GM23338 (cell line): ENCODE data around the gene CAPN8. TPM values are rescaled to one million over a fixed set of nuclear protein-coding genes. Genes with fewer than 3 reads are reported as not detected.

ENCODE experiments used
- ATAC-seq: fragments of 200-7000 bp; cut with Tn5 transposase; 3 replicates; pipeline ENCODE4 v1.9.1; 2020
- DNase-seq: peaks from one replicate; pipeline ENCODE4 v3.0.0-alpha.2; 2015; ENCODE audit warnings: low spot score
- H2AFZ ChIP-seq: fragments of 200-600 bp; sonication (generic); 2 replicates; pipeline ENCODE4 v1.8.0; 2016; ENCODE audit warnings: antibody characterized with exemption, mild to moderate bottlenecking, moderate library complexity
- H3F3A ChIP-seq: fragments of 200-600 bp; sonication (generic); replicated peaks from 2 replicates; pipeline ENCODE4 v1.8.0; 2017; ENCODE audit warnings: antibody characterized with exemption, mixed run types, low read depth
- H3K27ac ChIP-seq: fragments of 200-600 bp; sonication (generic); 2 replicates; pipeline ENCODE4 v1.6.1; 2016; ENCODE audit warnings: low read depth
- H3K27me3 ChIP-seq: fragments of 200-600 bp; sonication (generic); 2 replicates; pipeline ENCODE4 v1.8.0; 2016; ENCODE audit warnings: mild to moderate bottlenecking, mixed run types, moderate library complexity; ENCODE audit not compliant: insufficient read depth
- H3K36me3 ChIP-seq: fragments of 200-600 bp; sonication (generic); 2 replicates; pipeline ENCODE4 v1.8.0; 2016; ENCODE audit warnings: mild to moderate bottlenecking; ENCODE audit not compliant: insufficient read depth
- H3K4me1 ChIP-seq: fragments of 200-600 bp; sonication (generic); 2 replicates; pipeline ENCODE4 v1.8.0; 2016; ENCODE audit warnings: mild to moderate bottlenecking, moderate library complexity; ENCODE audit not compliant: insufficient read depth
- H3K4me2 ChIP-seq: fragments of 200-600 bp; sonication (generic); 2 replicates; pipeline ENCODE4 v1.7.1; 2017; ENCODE audit warnings: mixed run types
- H3K4me3 ChIP-seq: fragments of 200-600 bp; sonication (generic); 2 replicates; pipeline ENCODE4 v1.6.1; 2016; ENCODE audit warnings: mixed run types
- H3K79me2 ChIP-seq: fragments of 200-600 bp; sonication (generic); replicated peaks from 2 replicates; pipeline ENCODE4 v1.8.0; 2017; ENCODE audit warnings: mild to moderate bottlenecking; ENCODE audit not compliant: insufficient read depth
- H3K9me2 ChIP-seq: fragments of 200-600 bp; sonication (generic); 2 replicates; pipeline ENCODE4 v1.8.0; 2017; ENCODE audit not compliant: insufficient read depth
- H4K20me1 ChIP-seq: fragments of 200-600 bp; sonication (generic); replicated peaks from 2 replicates; pipeline ENCODE4 v1.8.0; 2017; ENCODE audit warnings: mild to moderate bottlenecking; ENCODE audit not compliant: insufficient read depth
- H3K27ac Mint-ChIP-seq: 2 replicates; pipeline ENCODE4 v1.8.0; 2020; ENCODE audit warnings: inconsistent platforms, mild to moderate bottlenecking, moderate library complexity, mixed read lengths
- H3K27me3 Mint-ChIP-seq: 3 replicates; pipeline ENCODE4 v1.8.0; 2022; ENCODE audit warnings: low read depth, mild to moderate bottlenecking, moderate library complexity, mixed read lengths, inconsistent platforms; ENCODE audit not compliant: insufficient read depth, poor library complexity
- H3K36me3 Mint-ChIP-seq: 3 replicates; pipeline ENCODE4 v1.8.0; 2021; ENCODE audit warnings: low read depth, mild to moderate bottlenecking, inconsistent platforms, moderate library complexity, mixed read lengths
- H3K4me1 Mint-ChIP-seq: 3 replicates; pipeline ENCODE4 v1.8.0; 2020; ENCODE audit warnings: mild to moderate bottlenecking, inconsistent platforms, mixed read lengths
- H3K4me3 Mint-ChIP-seq: 3 replicates; pipeline ENCODE4 v1.8.0; 2021; ENCODE audit warnings: moderate library complexity, mild to moderate bottlenecking, inconsistent platforms, mixed read lengths
- H3K9me3 Mint-ChIP-seq: 3 replicates; pipeline ENCODE4 v1.8.0; 2020; ENCODE audit warnings: moderate library complexity, mild to moderate bottlenecking, inconsistent platforms, mixed read lengths
- CREB1 ChIP-seq: fragments of 250-450 bp; sonication (Bioruptor Pico); IDR thresholded peaks from 2 replicates; pipeline ENCODE4 v1.5.0; 2020; ENCODE audit warnings: low read depth, mild to moderate bottlenecking, moderate library complexity
- CTCF ChIP-seq, 2 experiments: fragments of 200-600 bp in 1 of 2; sonication (generic) in 1 of 2; conservative IDR thresholded peaks; 2 replicates each; pipeline versions ENCODE4 v1.5.1 to v1.6.1; 2016 to 2017; ENCODE audit warnings: antibody characterized with exemption in 2 of 2, low read depth in 2 of 2, mild to moderate bottlenecking in 2 of 2, moderate library complexity in 1 of 2
- ETS1 ChIP-seq: IDR thresholded peaks from 2 replicates; pipeline ENCODE4 v1.6.1; 2016; ENCODE audit warnings: antibody characterized with exemption
- EZH2 ChIP-seq: fragments of 200-600 bp; sonication (generic); IDR thresholded peaks from one replicate; pipeline ENCODE4 v1.8.0; 2017; ENCODE audit warnings: antibody characterized with exemption, mild to moderate bottlenecking, low read depth; ENCODE audit not compliant: unreplicated experiment
- EZH2phosphoT487 ChIP-seq: fragments of 200-600 bp; sonication (generic); IDR thresholded peaks from one replicate; pipeline ENCODE4 v1.8.1; 2018; ENCODE audit warnings: antibody characterized with exemption; ENCODE audit not compliant: unreplicated experiment
- JUNB ChIP-seq: IDR thresholded peaks from one replicate; pipeline ENCODE4 v1.6.1; 2016; ENCODE audit warnings: antibody characterized with exemption; ENCODE audit not compliant: unreplicated experiment
- POLR2AphosphoS5 ChIP-seq: IDR thresholded peaks from 2 replicates; pipeline ENCODE4 v1.6.1; 2016; ENCODE audit warnings: antibody characterized with exemption, low read depth
- REST ChIP-seq: IDR thresholded peaks from one replicate; pipeline ENCODE4 v1.6.1; 2018; ENCODE audit warnings: antibody characterized with exemption; ENCODE audit not compliant: unreplicated experiment
- STAT1 ChIP-seq: IDR thresholded peaks from one replicate; pipeline ENCODE4 v1.6.1; 2016; ENCODE audit warnings: antibody characterized with exemption; ENCODE audit not compliant: unreplicated experiment
- ZNF114 ChIP-seq: fragments of 250-450 bp; sonication (Bioruptor Pico); IDR thresholded peaks from 2 replicates; pipeline ENCODE4 v1.5.0; 2020; ENCODE audit warnings: mild to moderate bottlenecking, moderate library complexity
- ZNF331 ChIP-seq: fragments of 250-450 bp; sonication (Bioruptor Pico); IDR thresholded peaks from 2 replicates; pipeline ENCODE4 v1.5.0; 2020; ENCODE audit warnings: low read depth, mild to moderate bottlenecking, moderate library complexity
- polyA plus RNA-seq: library from polyadenylated mRNA; unstranded; fragments of >200 nt; fragmentation: Nextera tagmentation; extraction: Ambion mirVana; gene quantifications from 2 replicates; pipeline ENCODE4 v1.2.1, GENCODE V29; 2016
- total RNA-seq: library from RNA; depleted of rRNA; stranded (reverse); fragments of >200 nt; shearing (Covaris generic); gene quantifications from 2 replicates; pipeline ENCODE4 v1.2.3, GENCODE V29; 2014

Gene CAPN8
- total and polyA plus RNA-seq, 2 experiments from 2014 or later, result not detected

- TF ChIP-seq ETS1, result no peak
- TF ChIP-seq POLR2AphosphoS5, result no peak
- TF ChIP-seq JUNB, result no peak
- no peak for TF ChIP-seq ZNF114 (CRISPR knock-in tag)
- no peak for TF ChIP-seq REST
- TF ChIP-seq CTCF (conservative IDR thresholded peaks at IDR 0.05; ENCODE audit: low read depth in 2 of 2), result no peak
- TF ChIP-seq STAT1, result no peak
- no peak for TF ChIP-seq EZH2phosphoT487
- TF ChIP-seq CREB1 (CRISPR knock-in tag), result no peak
- no peak for TF ChIP-seq EZH2
- H3K4me1 Mint-ChIP-seq, result peaks cover 1% of the 10 kb centered on the region
- no peaks in the 10 kb centered on the region for H3K4me1 ChIP-seq
- no peak overlapping the region for H3K4me2 ChIP-seq
- H3K27me3 ChIP-seq, result no peaks in the 10 kb centered on the region
- no peaks in the 10 kb centered on the region for H3K9me3 Mint-ChIP-seq
- H3K36me3 Mint-ChIP-seq, result no peaks in the 10 kb centered on the region
- no peak overlapping the region for H3K4me3 ChIP-seq
- H4K20me1 ChIP-seq, result no peaks in the 10 kb centered on the region
- no peak overlapping the region for H3K27ac ChIP-seq
- ATAC-seq, result no peak
- no peak overlapping the region for H3K4me3 Mint-ChIP-seq
- H3K27me3 Mint-ChIP-seq, result peaks cover 2% of the 10 kb centered on the region
- H3K79me2 ChIP-seq, result no peaks in the 10 kb centered on the region
- DNase-seq, result no peak
- H3K9me2 ChIP-seq, result 0 out of 2 replicates have a peak, but pooled peaks cover 3% of the 10 kb centered on the region
- H3K27ac Mint-ChIP-seq, result no peak overlapping the region
- no peaks in the 10 kb centered on the region for H3K36me3 ChIP-seq
- H3F3A ChIP-seq, result no peaks in the 10 kb centered on the region
- H2AFZ ChIP-seq, result no peak overlapping the region
Measured at GRCh38 chr1:223504741-223505140, 160.8 kb downstream of the CAPN8 start.

GRCh38 chr1:223503348-223503747, 162.2 kb downstream of the CAPN8 start:
- no peaks in the 10 kb centered on the region for H3K79me2 ChIP-seq
- no peaks in the 10 kb centered on the region for H3K9me3 Mint-ChIP-seq
- no peak overlapping the region for H3K4me3 Mint-ChIP-seq
- H3K36me3 Mint-ChIP-seq, result no peaks in the 10 kb centered on the region
- H3K27me3 Mint-ChIP-seq, result peaks cover 2% of the 10 kb centered on the region
- no peaks in the 10 kb centered on the region for H3K36me3 ChIP-seq
- no peak for DNase-seq
- H3K27ac Mint-ChIP-seq, result no peak overlapping the region
- no peak overlapping the region for H3K4me2 ChIP-seq
- 0 out of 2 replicates have a peak, but pooled peaks cover 3% of the 10 kb centered on the region for H3K9me2 ChIP-seq
- H3K4me1 Mint-ChIP-seq, result peaks cover 4% of the 10 kb centered on the region
- no peaks in the 10 kb centered on the region for H3K27me3 ChIP-seq
- no peaks in the 10 kb centered on the region for H3K4me1 ChIP-seq
- H2AFZ ChIP-seq, result no peak overlapping the region
- no peak overlapping the region for H3K27ac ChIP-seq
- H3K4me3 ChIP-seq, result no peak overlapping the region
- no peak for ATAC-seq
- no peaks in the 10 kb centered on the region for H3F3A ChIP-seq
- H4K20me1 ChIP-seq, result no peaks in the 10 kb centered on the region
- no peak for TF ChIP-seq ZNF331
- TF ChIP-seq EZH2, result no peak
